SK-N-SH treated with all-trans-retinoic acid at 6 μM for 48 hours (cell line): ENCODE measurements around the gene TUBB2A.

Experiments used
- ATAC-seq: fragments of 200-7000 bp; cut with Tn5 transposase; 3 replicates; pipeline ENCODE4 v1.9.1; 2020; ENCODE audit warnings: mild to moderate bottlenecking, moderate library complexity
- ARNTL ChIP-seq: fragments of 450-650 bp; formaldehyde crosslinking; IDR thresholded peaks from 2 replicates; pipeline ENCODE4 v1.5.0; 2020; ENCODE audit warnings: low read depth, mild to moderate bottlenecking, moderate library complexity, borderline replicate concordance
- ESRRG ChIP-seq: fragments of 250-450 bp; sonication (Bioruptor Pico); IDR thresholded peaks from 2 replicates; pipeline ENCODE4 v1.6.1; 2021; ENCODE audit warnings: mild to moderate bottlenecking
- SNAI2 ChIP-seq: fragments of 250-450 bp; sonication (Bioruptor Pico); IDR thresholded peaks from 2 replicates; pipeline ENCODE4 v1.5.0; 2020; ENCODE audit warnings: mild to moderate bottlenecking, moderate library complexity
- TCF4 ChIP-seq: fragments of 250-450 bp; sonication (Bioruptor Pico); IDR thresholded peaks from 2 replicates; pipeline ENCODE4 v1.8.0; 2021; ENCODE audit warnings: mild to moderate bottlenecking, moderate library complexity, borderline replicate concordance
- TOX ChIP-seq: fragments of 250-450 bp; sonication (Bioruptor Pico); IDR thresholded peaks from 2 replicates; pipeline ENCODE4 v1.8.0; 2021; ENCODE audit warnings: mild to moderate bottlenecking, moderate library complexity, borderline replicate concordance
- ZC3H10 ChIP-seq: fragments of 250-450 bp; sonication (Bioruptor Pico); IDR thresholded peaks from 2 replicates; pipeline ENCODE4 v1.5.1; 2021; ENCODE audit warnings: mild to moderate bottlenecking, moderate library complexity
- ZFP3 ChIP-seq: fragments of 250-450 bp; sonication (Bioruptor Pico); IDR thresholded peaks from 2 replicates; pipeline ENCODE4 v1.5.0; 2020; ENCODE audit warnings: mild to moderate bottlenecking, moderate library complexity
- ZFP30 ChIP-seq: fragments of 450-650 bp; formaldehyde crosslinking; IDR thresholded peaks from 2 replicates; pipeline ENCODE4 v1.5.0; 2022; ENCODE audit warnings: mild to moderate bottlenecking, moderate library complexity
- ZNF70 ChIP-seq: fragments of 450-650 bp; formaldehyde crosslinking; IDR thresholded peaks from 2 replicates; pipeline ENCODE4 v1.5.0; 2020; ENCODE audit warnings: mild to moderate bottlenecking, moderate library complexity
- ZNF8 ChIP-seq: fragments of 450-650 bp; formaldehyde crosslinking; IDR thresholded peaks from 2 replicates; pipeline ENCODE4 v1.5.0; 2020; ENCODE audit warnings: mild to moderate bottlenecking, moderate library complexity
- TF ChIP-seq, protein P1 (sequence below): fragments of 250-450 bp; sonication (Bioruptor Pico); IDR thresholded peaks from 2 replicates; pipeline ENCODE4 v1.5.0; 2020; ENCODE audit warnings: mild to moderate bottlenecking, moderate library complexity
- TF ChIP-seq, protein P2 (sequence below): fragments of 250-450 bp; sonication (Bioruptor Pico); IDR thresholded peaks from 2 replicates; pipeline ENCODE4 v1.8.0; 2020; ENCODE audit warnings: mild to moderate bottlenecking, moderate library complexity, borderline replicate concordance
- TF ChIP-seq, protein P3 (sequence below): fragments of 250-450 bp; sonication (Bioruptor Pico); IDR thresholded peaks from 2 replicates; pipeline ENCODE4 v1.5.1; 2021; ENCODE audit warnings: mild to moderate bottlenecking, moderate library complexity
- TF ChIP-seq, protein P4 (sequence below): fragments of 250-450 bp; sonication (Bioruptor Pico); IDR thresholded peaks from 2 replicates; pipeline ENCODE4 v1.5.1; 2020; ENCODE audit warnings: low read depth, mild to moderate bottlenecking, moderate library complexity
- TF ChIP-seq, protein P5 (sequence below): fragments of 250-450 bp; sonication (Bioruptor Pico); IDR thresholded peaks from 2 replicates; pipeline ENCODE4 v1.8.0; 2021; ENCODE audit warnings: low read depth, mild to moderate bottlenecking, moderate library complexity, borderline replicate concordance

Gene TUBB2A

DNA sequence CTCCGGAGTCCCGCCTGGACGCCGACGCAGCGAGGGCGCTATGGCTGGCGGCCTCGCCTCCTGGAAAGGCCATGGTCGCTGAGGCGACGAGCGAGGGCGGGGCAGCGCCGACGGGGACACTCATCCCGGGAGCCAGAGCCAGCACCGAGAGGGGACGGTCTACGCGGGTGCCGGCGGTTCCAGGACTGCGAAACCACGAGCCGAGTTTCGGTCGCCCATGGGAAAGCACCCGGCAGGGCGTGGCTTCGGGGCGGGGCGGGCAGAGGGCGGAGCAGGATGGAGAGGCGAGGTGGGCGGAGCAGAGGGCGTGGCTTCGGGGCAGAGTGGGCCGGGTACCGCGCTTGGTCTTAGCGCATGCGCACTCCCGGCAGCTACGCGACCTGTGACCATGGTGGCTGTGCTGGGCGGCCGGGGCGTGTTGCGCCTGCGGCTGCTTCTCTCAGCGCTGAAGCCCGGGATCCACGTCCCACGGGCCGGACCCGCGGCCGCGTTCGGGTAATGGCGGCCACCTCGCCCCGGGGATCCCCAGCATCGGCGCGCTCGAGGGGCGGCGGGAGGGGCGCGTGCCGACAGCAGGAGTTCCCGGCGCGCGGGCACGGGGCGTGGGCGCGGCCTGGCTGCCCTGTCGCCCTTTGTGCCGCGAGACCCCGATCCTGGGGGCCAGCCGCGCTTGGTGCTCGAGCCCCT lies 38.8 kb downstream of the TUBB2A start, which contains the start of gene BPHL:
Gene BPHL (plus strand): TSS at position 359 of the 687 bp plus-strand sequence. CDS start 30 bp downstream, at position 389.
- ATAC-seq = peak; percentile 92
- TF ChIP-seq ZFP3 (CRISPR knock-in tag) (no peak), TOX (no peak), SNAI2 (CRISPR knock-in tag) (no peak), ZFP30 (CRISPR knock-in tag) (no peak), ARNTL (no peak)
- TF ChIP-seq, protein P1, sequence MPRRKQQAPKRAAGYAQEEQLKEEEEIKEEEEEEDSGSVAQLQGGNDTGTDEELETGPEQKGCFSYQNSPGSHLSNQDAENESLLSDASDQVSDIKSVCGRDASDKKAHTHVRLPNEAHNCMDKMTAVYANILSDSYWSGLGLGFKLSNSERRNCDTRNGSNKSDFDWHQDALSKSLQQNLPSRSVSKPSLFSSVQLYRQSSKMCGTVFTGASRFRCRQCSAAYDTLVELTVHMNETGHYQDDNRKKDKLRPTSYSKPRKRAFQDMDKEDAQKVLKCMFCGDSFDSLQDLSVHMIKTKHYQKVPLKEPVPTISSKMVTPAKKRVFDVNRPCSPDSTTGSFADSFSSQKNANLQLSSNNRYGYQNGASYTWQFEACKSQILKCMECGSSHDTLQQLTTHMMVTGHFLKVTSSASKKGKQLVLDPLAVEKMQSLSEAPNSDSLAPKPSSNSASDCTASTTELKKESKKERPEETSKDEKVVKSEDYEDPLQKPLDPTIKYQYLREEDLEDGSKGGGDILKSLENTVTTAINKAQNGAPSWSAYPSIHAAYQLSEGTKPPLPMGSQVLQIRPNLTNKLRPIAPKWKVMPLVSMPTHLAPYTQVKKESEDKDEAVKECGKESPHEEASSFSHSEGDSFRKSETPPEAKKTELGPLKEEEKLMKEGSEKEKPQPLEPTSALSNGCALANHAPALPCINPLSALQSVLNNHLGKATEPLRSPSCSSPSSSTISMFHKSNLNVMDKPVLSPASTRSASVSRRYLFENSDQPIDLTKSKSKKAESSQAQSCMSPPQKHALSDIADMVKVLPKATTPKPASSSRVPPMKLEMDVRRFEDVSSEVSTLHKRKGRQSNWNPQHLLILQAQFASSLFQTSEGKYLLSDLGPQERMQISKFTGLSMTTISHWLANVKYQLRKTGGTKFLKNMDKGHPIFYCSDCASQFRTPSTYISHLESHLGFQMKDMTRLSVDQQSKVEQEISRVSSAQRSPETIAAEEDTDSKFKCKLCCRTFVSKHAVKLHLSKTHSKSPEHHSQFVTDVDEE (CRISPR knock-in tag) = no peak
- TF ChIP-seq, protein P2, sequence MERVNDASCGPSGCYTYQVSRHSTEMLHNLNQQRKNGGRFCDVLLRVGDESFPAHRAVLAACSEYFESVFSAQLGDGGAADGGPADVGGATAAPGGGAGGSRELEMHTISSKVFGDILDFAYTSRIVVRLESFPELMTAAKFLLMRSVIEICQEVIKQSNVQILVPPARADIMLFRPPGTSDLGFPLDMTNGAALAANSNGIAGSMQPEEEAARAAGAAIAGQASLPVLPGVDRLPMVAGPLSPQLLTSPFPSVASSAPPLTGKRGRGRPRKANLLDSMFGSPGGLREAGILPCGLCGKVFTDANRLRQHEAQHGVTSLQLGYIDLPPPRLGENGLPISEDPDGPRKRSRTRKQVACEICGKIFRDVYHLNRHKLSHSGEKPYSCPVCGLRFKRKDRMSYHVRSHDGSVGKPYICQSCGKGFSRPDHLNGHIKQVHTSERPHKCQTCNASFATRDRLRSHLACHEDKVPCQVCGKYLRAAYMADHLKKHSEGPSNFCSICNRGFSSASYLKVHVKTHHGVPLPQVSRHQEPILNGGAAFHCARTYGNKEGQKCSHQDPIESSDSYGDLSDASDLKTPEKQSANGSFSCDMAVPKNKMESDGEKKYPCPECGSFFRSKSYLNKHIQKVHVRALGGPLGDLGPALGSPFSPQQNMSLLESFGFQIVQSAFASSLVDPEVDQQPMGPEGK (CRISPR knock-in tag) = no peak
- TF ChIP-seq, all 23 proteins: peak for 0

DNA sequence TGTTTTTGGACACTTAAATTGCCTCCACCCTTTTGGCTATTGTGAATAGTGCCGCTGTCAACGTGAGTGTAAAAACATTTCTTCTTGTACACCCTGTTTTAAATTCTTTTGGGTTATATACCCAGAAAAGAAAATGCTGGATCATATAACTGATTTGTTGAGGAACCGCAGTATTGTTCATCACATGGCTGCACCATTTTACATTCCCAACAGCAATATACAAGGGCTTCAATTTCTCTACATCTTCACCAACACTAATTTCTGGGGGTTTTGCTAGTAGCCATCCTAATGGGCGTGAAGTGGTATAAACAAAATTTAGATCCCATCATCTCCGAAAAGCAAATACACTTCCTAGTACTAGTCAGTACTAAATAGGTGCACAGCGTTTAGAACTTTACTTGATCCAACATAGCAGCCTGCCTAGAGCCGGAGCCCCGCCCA lies 39.4 kb downstream of the TUBB2A start:
- TF ChIP-seq, protein P3, sequence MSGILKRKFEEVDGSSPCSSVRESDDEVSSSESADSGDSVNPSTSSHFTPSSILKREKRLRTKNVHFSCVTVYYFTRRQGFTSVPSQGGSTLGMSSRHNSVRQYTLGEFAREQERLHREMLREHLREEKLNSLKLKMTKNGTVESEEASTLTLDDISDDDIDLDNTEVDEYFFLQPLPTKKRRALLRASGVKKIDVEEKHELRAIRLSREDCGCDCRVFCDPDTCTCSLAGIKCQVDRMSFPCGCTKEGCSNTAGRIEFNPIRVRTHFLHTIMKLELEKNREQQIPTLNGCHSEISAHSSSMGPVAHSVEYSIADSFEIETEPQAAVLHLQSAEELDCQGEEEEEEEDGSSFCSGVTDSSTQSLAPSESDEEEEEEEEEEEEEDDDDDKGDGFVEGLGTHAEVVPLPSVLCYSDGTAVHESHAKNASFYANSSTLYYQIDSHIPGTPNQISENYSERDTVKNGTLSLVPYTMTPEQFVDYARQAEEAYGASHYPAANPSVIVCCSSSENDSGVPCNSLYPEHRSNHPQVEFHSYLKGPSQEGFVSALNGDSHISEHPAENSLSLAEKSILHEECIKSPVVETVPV (CRISPR knock-in tag) = no peak
- TF ChIP-seq, protein P4, sequence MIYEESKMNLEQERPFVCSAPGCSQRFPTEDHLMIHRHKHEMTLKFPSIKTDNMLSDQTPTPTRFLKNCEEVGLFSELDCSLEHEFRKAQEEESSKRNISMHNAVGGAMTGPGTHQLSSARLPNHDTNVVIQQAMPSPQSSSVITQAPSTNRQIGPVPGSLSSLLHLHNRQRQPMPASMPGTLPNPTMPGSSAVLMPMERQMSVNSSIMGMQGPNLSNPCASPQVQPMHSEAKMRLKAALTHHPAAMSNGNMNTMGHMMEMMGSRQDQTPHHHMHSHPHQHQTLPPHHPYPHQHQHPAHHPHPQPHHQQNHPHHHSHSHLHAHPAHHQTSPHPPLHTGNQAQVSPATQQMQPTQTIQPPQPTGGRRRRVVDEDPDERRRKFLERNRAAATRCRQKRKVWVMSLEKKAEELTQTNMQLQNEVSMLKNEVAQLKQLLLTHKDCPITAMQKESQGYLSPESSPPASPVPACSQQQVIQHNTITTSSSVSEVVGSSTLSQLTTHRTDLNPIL (CRISPR knock-in tag) = 0 out of 2 replicates have a peak, but pooled peaks have one; percentile 18
- TF ChIP-seq ZNF70 (CRISPR knock-in tag) = no peak
- TF ChIP-seq, protein P5, sequence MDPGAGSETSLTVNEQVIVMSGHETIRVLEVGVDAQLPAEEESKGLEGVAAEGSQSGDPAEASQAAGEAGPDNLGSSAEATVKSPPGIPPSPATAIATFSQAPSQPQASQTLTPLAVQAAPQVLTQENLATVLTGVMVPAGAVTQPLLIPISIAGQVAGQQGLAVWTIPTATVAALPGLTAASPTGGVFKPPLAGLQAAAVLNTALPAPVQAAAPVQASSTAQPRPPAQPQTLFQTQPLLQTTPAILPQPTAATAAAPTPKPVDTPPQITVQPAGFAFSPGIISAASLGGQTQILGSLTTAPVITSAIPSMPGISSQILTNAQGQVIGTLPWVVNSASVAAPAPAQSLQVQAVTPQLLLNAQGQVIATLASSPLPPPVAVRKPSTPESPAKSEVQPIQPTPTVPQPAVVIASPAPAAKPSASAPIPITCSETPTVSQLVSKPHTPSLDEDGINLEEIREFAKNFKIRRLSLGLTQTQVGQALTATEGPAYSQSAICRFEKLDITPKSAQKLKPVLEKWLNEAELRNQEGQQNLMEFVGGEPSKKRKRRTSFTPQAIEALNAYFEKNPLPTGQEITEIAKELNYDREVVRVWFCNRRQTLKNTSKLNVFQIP = no peak
- no peak for TF ChIP-seq ARNTL
- peak; percentile 36 for ATAC-seq

DNA sequence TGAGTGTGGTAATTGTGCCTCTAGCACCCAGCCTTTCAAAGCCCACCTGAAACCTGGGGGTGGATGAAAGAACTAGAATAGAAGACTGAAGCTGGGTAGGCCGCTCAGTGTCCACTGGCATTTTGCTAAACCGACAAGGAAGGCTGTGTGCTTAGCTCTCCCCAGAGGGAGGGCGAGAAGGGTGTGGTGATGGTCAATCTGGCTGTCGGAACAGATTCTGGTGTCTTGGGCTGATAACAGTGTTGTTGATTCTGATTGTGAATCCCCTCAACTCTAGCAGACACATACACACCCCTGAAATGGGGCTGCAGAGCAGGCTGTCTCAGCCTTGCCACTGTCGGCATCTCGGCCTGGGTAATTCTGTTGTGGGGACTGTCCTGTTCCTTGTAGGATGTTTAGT lies 43.0 kb downstream of the TUBB2A start:
- ATAC-seq = no peak
- TF ChIP-seq ZFP3 (CRISPR knock-in tag) = no peak
- TF ChIP-seq ESRRG (CRISPR knock-in tag) = no peak
- TF ChIP-seq ZC3H10 (CRISPR knock-in tag) = no peak
- TF ChIP-seq ZNF8 (CRISPR knock-in tag) = no peak
- TF ChIP-seq, protein P5 = no peak
- TF ChIP-seq, protein P4 (CRISPR knock-in tag) = no peak
- TF ChIP-seq, protein P1 (CRISPR knock-in tag) = no peak
- TF ChIP-seq ZNF70 (CRISPR knock-in tag) = no peak
- TF ChIP-seq, protein P2 (CRISPR knock-in tag) = no peak
- no peak for TF ChIP-seq TOX
- TF ChIP-seq, protein P3 (CRISPR knock-in tag) = no peak
- TF ChIP-seq TCF4 (CRISPR knock-in tag) = no peak
